Liver (tissue), 9 donors: ENCODE measurements around the gene NOL4L. TPM values are rescaled to one million over a fixed set of nuclear protein-coding genes. Genes with fewer than 3 reads are reported as not detected.
A peak's percentile ranks its signal among the peaks of the same experiment; 100 is the strongest.

ENCODE experiments used
- DNase-seq: peaks from one replicate; pipeline ENCODE4 v3.0.0-alpha.2; 2017; ENCODE audit warnings: low spot score
- H3K27ac ChIP-seq, 2 donors: one replicate each; pipeline ENCODE4 v1.7.0; 2013; ENCODE audit warnings: inconsistent platforms in 2 of 2, low read length in 2 of 2, control low read depth in 1 of 2, low read depth in 1 of 2, mild to moderate bottlenecking in 1 of 2
- H3K27me3 ChIP-seq, 4 donors: one replicate each; pipeline versions ENCODE4 v1.6.1 to v1.7.0; 2013; ENCODE audit warnings: low read length in 3 of 4, inconsistent platforms in 1 of 4, mild to moderate bottlenecking in 1 of 4, moderate library complexity in 1 of 4; ENCODE audit not compliant: control insufficient read depth in 4 of 4, insufficient read depth in 4 of 4
- H3K36me3 ChIP-seq, 4 donors: one replicate each; pipeline versions ENCODE4 v1.6.1 to v1.7.0; 2013; ENCODE audit warnings: low read length in 3 of 4, mild to moderate bottlenecking in 3 of 4, low read depth in 1 of 4, moderate library complexity in 1 of 4; ENCODE audit not compliant: control insufficient read depth in 4 of 4, insufficient read depth in 3 of 4
- H3K4me1 ChIP-seq, 4 donors: one replicate each; pipeline versions ENCODE4 v1.6.1 to v1.7.0; 2013; ENCODE audit warnings: low read length in 3 of 4, mild to moderate bottlenecking in 3 of 4, moderate library complexity in 1 of 4; ENCODE audit not compliant: control insufficient read depth in 4 of 4, insufficient read depth in 4 of 4
- H3K4me3 ChIP-seq, 3 donors: one replicate each; pipeline versions ENCODE4 v1.6.1 to v1.7.0; 2013; ENCODE audit warnings: low read length in 3 of 3, control low read depth in 1 of 3, low read depth in 1 of 3, mild to moderate bottlenecking in 1 of 3
- H3K9ac ChIP-seq, 2 donors: one replicate each; pipeline ENCODE4 v1.7.0; 2013; ENCODE audit warnings: low read length in 2 of 2, mild to moderate bottlenecking in 2 of 2, moderate library complexity in 2 of 2, control low read depth in 1 of 2, low read depth in 1 of 2
- H3K9me3 ChIP-seq, 4 donors: one replicate each; pipeline versions ENCODE4 v1.6.1 to v1.7.0; 2013; ENCODE audit warnings: low read length in 3 of 4; ENCODE audit not compliant: control insufficient read depth in 4 of 4
- ATF3 ChIP-seq: IDR thresholded peaks from 2 replicates; pipeline ENCODE4 v1.6.1; 2016; ENCODE audit warnings: antibody characterized with exemption
- CTCF ChIP-seq: fragments of 150-350 bp; IDR thresholded peaks from 2 replicates; pipeline ENCODE4 v1.5.1; 2017; ENCODE audit warnings: improper control_type of control experiment, low read depth, low read length; ENCODE audit not compliant: missing input control
- EGR1 ChIP-seq, 2 donors: IDR thresholded peaks; 2 replicates each; pipeline ENCODE4 v1.6.1; 2016 to 2018; ENCODE audit warnings: antibody characterized with exemption in 2 of 2, low read depth in 2 of 2
- FOXA1 ChIP-seq: IDR thresholded peaks from 2 replicates; pipeline ENCODE4 v1.6.1; 2016; ENCODE audit warnings: antibody characterized with exemption
- FOXA2 ChIP-seq: IDR thresholded peaks from 2 replicates; pipeline ENCODE4 v1.6.1; 2016; ENCODE audit warnings: antibody characterized with exemption
- GABPA ChIP-seq, 2 donors: IDR thresholded peaks in 1 of 2; conservative IDR thresholded peaks in 1 of 2; 2 replicates each; pipeline ENCODE4 v1.6.1; 2016; ENCODE audit warnings: antibody characterized with exemption in 2 of 2, mild to moderate bottlenecking in 1 of 2, moderate library complexity in 1 of 2
- HNF4A ChIP-seq, 2 donors: conservative IDR thresholded peaks; 2 replicates each; pipeline ENCODE4 v1.6.1; 2016; ENCODE audit warnings: antibody characterized with exemption in 2 of 2, mild to moderate bottlenecking in 2 of 2
- JUND ChIP-seq, 2 donors: IDR thresholded peaks; 2 replicates each; pipeline ENCODE4 v1.6.1; 2016; ENCODE audit warnings: antibody characterized with exemption in 2 of 2
- MAX ChIP-seq: IDR thresholded peaks from 2 replicates; pipeline ENCODE4 v1.6.1; 2016; ENCODE audit warnings: antibody characterized with exemption
- NR2F2 ChIP-seq: IDR thresholded peaks from 2 replicates; pipeline ENCODE4 v1.6.1; 2016; ENCODE audit warnings: antibody characterized with exemption
- RAD21 ChIP-seq, 2 donors: IDR thresholded peaks; 2 replicates each; pipeline ENCODE4 v1.6.1; 2016; ENCODE audit warnings: antibody characterized with exemption in 2 of 2, mild to moderate bottlenecking in 2 of 2
- REST ChIP-seq: IDR thresholded peaks from 2 replicates; pipeline ENCODE4 v1.6.1; 2016; ENCODE audit warnings: antibody characterized with exemption, mild to moderate bottlenecking
- SP1 ChIP-seq: IDR thresholded peaks from 2 replicates; pipeline ENCODE4 v1.6.1; 2018; ENCODE audit warnings: antibody characterized with exemption, mild to moderate bottlenecking
- TAF1 ChIP-seq: conservative IDR thresholded peaks from 2 replicates; pipeline ENCODE4 v1.6.1; 2016; ENCODE audit warnings: antibody characterized with exemption, mild to moderate bottlenecking
- ZBTB33 ChIP-seq: IDR thresholded peaks from 2 replicates; pipeline ENCODE4 v1.6.1; 2016; ENCODE audit warnings: antibody characterized with exemption
- WGBS: extraction: QIAGEN DNeasy Blood & Tissue Kit; methylation state at CpG from one replicate; pipeline ENCODE4 v1.1.7; 2013; 5-methylcytosine and 5-hydroxymethylcytosine counted together
- polyA plus RNA-seq, 2 donors: library from polyadenylated mRNA; stranded (reverse) in 1 of 2; unstranded in 1 of 2; fragments of 200-250 nt in 1 of 2; fragments of >200 nt in 1 of 2; fragmentation: Nextera tagmentation in 1 of 2; extraction: Ambion mirVana in 1 of 2; gene quantifications; one replicate each; pipeline versions ENCODE4 v1.2.1 to v1.2.3, GENCODE V29; 2013 to 2015
- total RNA-seq, 2 donors: library from RNA; depleted of rRNA; stranded (reverse); fragments of >200 nt; gene quantifications; one replicate each; pipeline ENCODE4 v1.2.3, GENCODE V29; 2014
- donor health status: healthy.
- donor health status: healthy.
- donor health status: healthy.
- donor health status: healthy.
- donor health status: healthy.

Gene NOL4L
- total and polyA plus RNA-seq, 4 donors = 2.2 to 6.8 (median 4.3) TPM

- no peak for TF ChIP-seq REST
- TF ChIP-seq CTCF = peak; percentile 24
- no peak for TF ChIP-seq TAF1
- peak; percentile 25 to 79 for TF ChIP-seq HNF4A (conservative IDR thresholded peaks at IDR 0.05)
- peak; percentile 87 for TF ChIP-seq NR2F2
Measured at GRCh38 chr20:32437391-32438074, 147.6 kb downstream of the NOL4L start (continued).

GRCh38 chr20:32436968-32437367 lies 148.2 kb downstream of the NOL4L start:
- no peak overlapping the region for H3K9ac ChIP-seq
- H3K9me3 ChIP-seq = no peaks in the 10 kb centered on the region
- H3K4me1 ChIP-seq = peaks cover 4 to 42% (median 26%) of the 10 kb centered on the region in 4 donors
- no peak for DNase-seq
- H3K36me3 ChIP-seq = peaks cover 4 to 60% (median 47%) of the 10 kb centered on the region in 4 donors
- H3K27ac ChIP-seq = no peak overlapping the region
- TF ChIP-seq FOXA1 (no peak), FOXA2 (no peak), RAD21 (IDR thresholded peaks at IDR 0.05) (no peak), NR2F2 (no peak), ATF3 (no peak), ZBTB33 (no peak), MAX (no peak), HNF4A (conservative IDR thresholded peaks at IDR 0.05) (no peak), JUND (IDR thresholded peaks at IDR 0.05) (no peak), GABPA (IDR thresholded peaks at IDR 0.05 in 1 of 2, conservative IDR thresholded peaks at IDR 0.05 in 1 of 2) (no peak), SP1 (no peak), EGR1 (IDR thresholded peaks at IDR 0.05; ENCODE audit: low read depth in 2 of 2) (no peak)
- 96% methylated on average over 7 of the region's 7 CpGs for WGBS
- H3K4me3 ChIP-seq = no peak overlapping the region
- H3K27me3 ChIP-seq = no peaks in the 10 kb centered on the region
